Esophagus muscularis mucosa (tissue), 4 donors: Measurements from ENCODE around the gene GRPEL2.

Experiments
- EP300 ChIP-seq: sonication (generic); formaldehyde crosslinking; IDR thresholded peaks from one replicate; pipeline ENCODE4 v1.6.1; 2017; ENCODE audit warnings: antibody characterized with exemption
- POLR2A ChIP-seq: fragments of 450-650 bp; IDR thresholded peaks from one replicate; pipeline ENCODE4 v1.6.1; 2017; ENCODE audit warnings: antibody characterized with exemption, moderate library complexity, mild to moderate bottlenecking, low read depth
- TF ChIP-seq, protein P1 (sequence below), 3 experiments: fragments of 200-600 bp in 2 of 3; fragments of 450-650 bp in 1 of 3; sonication (generic) in 2 of 3; IDR thresholded peaks; one replicate each; pipeline ENCODE4 v1.5.1; 2017 to 2019; ENCODE audit warnings: antibody characterized with exemption in 3 of 3, mild to moderate bottlenecking in 2 of 3, moderate library complexity in 1 of 3

DNA sequence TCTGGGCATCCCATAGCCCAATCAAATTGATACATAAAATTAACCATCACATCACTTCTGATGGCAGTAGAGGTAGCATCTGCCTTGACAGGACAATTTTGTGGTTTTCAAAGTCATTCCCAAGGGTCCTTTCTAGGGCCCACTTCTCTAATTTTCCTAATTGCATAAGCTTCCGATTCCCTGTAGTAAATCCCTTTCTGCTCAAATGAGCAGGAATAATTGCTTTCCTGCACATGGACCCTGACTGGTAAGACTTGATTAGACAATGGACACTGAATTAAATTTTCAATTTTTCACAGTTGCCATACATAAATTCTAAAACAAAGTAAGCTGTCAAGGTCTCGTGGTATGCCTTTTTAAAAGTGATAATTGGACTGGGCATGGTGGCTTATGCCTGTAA, 55.8 kb downstream of the GRPEL2 start:
- TF ChIP-seq, protein P1, sequence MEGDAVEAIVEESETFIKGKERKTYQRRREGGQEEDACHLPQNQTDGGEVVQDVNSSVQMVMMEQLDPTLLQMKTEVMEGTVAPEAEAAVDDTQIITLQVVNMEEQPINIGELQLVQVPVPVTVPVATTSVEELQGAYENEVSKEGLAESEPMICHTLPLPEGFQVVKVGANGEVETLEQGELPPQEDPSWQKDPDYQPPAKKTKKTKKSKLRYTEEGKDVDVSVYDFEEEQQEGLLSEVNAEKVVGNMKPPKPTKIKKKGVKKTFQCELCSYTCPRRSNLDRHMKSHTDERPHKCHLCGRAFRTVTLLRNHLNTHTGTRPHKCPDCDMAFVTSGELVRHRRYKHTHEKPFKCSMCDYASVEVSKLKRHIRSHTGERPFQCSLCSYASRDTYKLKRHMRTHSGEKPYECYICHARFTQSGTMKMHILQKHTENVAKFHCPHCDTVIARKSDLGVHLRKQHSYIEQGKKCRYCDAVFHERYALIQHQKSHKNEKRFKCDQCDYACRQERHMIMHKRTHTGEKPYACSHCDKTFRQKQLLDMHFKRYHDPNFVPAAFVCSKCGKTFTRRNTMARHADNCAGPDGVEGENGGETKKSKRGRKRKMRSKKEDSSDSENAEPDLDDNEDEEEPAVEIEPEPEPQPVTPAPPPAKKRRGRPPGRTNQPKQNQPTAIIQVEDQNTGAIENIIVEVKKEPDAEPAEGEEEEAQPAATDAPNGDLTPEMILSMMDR (IDR thresholded peaks at IDR 0.05), result no peak
- TF ChIP-seq POLR2A (no peak), EP300 (no peak)
